Activated CD8-positive, alpha-beta memory T cell treated with anti-CD3 and anti-CD28 coated beads, Interleukin-2, amount 10 ng/mL, durations not matched to agents 7 days and 5 days (primary cell): ENCODE results near the gene PTPN23. TPM values are rescaled to one million over a fixed set of nuclear protein-coding genes. Genes with fewer than 3 reads are reported as not detected.

Experiments
- ATAC-seq: fragments of 150-1000 bp; cut with Tn5 transposase; one replicate; pipeline ENCODE4 v1.10.0; 2021; ENCODE audit warnings: moderate library complexity
- CTCF ChIA-PET: fragments of 350-600 bp; sonication (Branson Sonifier 250); formaldehyde crosslinking; loops from one replicate; lab custom pipeline; 2021; ENCODE audit warnings: antibody characterized with exemption; lab: Charles Lee
- DNase-seq: peaks from one replicate; pipeline ENCODE4 v3.0.0-alpha.2; 2020
- H3K27ac Mint-ChIP-seq: one replicate; pipeline ENCODE4 v1.8.0; 2021; ENCODE audit warnings: mild to moderate bottlenecking, mixed read lengths
- H3K27me3 Mint-ChIP-seq: one replicate; pipeline ENCODE4 v1.8.0; 2021; ENCODE audit warnings: mixed read lengths
- H3K36me3 Mint-ChIP-seq: one replicate; pipeline ENCODE4 v1.8.0; 2021; ENCODE audit warnings: mild to moderate bottlenecking, mixed read lengths
- H3K4me1 Mint-ChIP-seq: one replicate; pipeline ENCODE4 v1.8.0; 2021; ENCODE audit warnings: mixed read lengths
- H3K4me3 Mint-ChIP-seq: one replicate; pipeline ENCODE4 v1.8.0; 2021; ENCODE audit warnings: mild to moderate bottlenecking, moderate library complexity, mixed read lengths
- H3K9me3 Mint-ChIP-seq: one replicate; pipeline ENCODE4 v1.8.0; 2022; ENCODE audit warnings: low read depth, mixed read lengths
- total RNA-seq, 2 experiments: library from RNA; stranded (reverse); gene quantifications; one replicate each; pipeline ENCODE4 v1.2.3, GENCODE V29; 2021

The PTPN23 gene, protein sequence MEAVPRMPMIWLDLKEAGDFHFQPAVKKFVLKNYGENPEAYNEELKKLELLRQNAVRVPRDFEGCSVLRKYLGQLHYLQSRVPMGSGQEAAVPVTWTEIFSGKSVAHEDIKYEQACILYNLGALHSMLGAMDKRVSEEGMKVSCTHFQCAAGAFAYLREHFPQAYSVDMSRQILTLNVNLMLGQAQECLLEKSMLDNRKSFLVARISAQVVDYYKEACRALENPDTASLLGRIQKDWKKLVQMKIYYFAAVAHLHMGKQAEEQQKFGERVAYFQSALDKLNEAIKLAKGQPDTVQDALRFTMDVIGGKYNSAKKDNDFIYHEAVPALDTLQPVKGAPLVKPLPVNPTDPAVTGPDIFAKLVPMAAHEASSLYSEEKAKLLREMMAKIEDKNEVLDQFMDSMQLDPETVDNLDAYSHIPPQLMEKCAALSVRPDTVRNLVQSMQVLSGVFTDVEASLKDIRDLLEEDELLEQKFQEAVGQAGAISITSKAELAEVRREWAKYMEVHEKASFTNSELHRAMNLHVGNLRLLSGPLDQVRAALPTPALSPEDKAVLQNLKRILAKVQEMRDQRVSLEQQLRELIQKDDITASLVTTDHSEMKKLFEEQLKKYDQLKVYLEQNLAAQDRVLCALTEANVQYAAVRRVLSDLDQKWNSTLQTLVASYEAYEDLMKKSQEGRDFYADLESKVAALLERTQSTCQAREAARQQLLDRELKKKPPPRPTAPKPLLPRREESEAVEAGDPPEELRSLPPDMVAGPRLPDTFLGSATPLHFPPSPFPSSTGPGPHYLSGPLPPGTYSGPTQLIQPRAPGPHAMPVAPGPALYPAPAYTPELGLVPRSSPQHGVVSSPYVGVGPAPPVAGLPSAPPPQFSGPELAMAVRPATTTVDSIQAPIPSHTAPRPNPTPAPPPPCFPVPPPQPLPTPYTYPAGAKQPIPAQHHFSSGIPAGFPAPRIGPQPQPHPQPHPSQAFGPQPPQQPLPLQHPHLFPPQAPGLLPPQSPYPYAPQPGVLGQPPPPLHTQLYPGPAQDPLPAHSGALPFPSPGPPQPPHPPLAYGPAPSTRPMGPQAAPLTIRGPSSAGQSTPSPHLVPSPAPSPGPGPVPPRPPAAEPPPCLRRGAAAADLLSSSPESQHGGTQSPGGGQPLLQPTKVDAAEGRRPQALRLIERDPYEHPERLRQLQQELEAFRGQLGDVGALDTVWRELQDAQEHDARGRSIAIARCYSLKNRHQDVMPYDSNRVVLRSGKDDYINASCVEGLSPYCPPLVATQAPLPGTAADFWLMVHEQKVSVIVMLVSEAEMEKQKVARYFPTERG (N-terminal part only)
- 10 to 100 TPM; 27.0 to 32.9 TPM for total RNA-seq

DNA sequence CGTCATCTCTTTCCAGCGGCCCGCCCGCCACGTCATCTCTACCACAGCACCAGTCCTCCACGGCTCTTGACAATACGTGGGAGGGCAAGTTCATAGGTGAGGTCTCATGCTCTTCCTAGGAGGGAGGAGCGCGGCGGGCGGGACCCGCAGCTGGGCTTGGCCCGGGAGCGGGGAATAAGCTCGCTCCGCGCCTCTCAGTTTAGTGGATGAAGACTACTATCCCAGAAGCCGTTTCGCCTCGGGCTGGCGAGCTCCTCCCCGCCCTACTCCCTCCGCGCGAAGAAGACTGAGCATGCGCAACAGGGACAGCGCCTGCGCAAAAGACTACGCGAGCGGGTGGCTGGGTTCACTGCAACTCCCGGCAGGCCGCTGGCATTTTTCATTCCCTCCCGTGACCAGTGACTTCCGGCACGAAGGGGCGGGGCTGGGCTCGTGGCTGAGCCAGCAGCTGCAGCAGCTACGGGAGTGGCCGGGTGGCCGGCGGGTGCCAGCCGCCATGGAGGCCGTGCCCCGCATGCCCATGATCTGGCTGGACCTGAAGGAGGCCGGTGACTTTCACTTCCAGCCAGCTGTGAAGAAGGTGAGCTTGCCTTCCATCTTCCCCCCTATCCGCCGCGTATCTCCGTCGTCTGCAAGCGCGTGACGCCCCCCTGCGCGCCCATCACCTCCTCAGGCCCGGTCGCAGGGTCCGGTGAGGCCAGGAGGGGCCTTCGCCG lies at the start of gene PTPN23:
Gene PTPN23, plus strand, starts transcription at position 421 of the 716 bp plus-strand sequence. Its CDS starts 76 bp downstream, at position 497.
- DNase-seq, result peak; percentile 99
- peaks cover 11% of the 10 kb centered on the region for H3K36me3 Mint-ChIP-seq
- no peaks in the 10 kb centered on the region for H3K9me3 Mint-ChIP-seq
- CTCF ChIA-PET, result interaction anchor here (0.6 to 2.6 kb wide), 9 partner anchors 12 to 609 kb away, joined by 3 to 16 read pairs (median 4); partner anchors contain the start of genes NBEAL2 and SETD2
- peak; percentile 82 for ATAC-seq
- peak within 1 kb of the TSS; percentile 100 for H3K27ac Mint-ChIP-seq
- peaks cover 45% of the 10 kb centered on the region for H3K4me1 Mint-ChIP-seq
- no peaks in the 10 kb centered on the region for H3K27me3 Mint-ChIP-seq
- H3K4me3 Mint-ChIP-seq, result peak within 1 kb of the TSS; percentile 92

DNA sequence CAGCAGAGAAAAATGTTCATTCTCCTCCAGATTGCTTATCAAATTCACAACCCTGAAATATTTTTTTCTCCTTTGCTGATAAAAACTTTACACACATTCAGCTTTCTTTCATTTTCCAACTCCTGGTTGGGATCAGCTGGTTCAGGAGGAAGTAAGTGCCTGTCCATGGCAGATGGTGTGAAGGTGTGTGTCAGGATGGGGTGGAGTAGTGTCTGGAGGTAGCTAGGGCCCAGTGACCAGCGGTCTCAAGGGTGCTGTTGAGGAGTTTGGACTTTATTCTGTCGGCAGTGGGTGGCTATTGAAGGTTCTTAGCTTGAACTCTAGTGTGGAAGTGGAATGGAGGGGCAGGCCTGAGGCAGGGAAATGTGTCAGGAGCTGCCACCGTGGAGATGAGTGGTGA lies 46.9 kb upstream of the PTPN23 start:
- CTCF ChIA-PET, result interaction anchor here (1.2 to 1.4 kb wide), 2 partner anchors 10 to 165 kb away, joined by 3 read pairs; no protein-coding TSS in a partner anchor
- Mint-ChIP-seq H3K27ac (no peak overlapping the region), H3K9me3 (no peaks in the 10 kb centered on the region), H3K36me3 (peaks cover 25% of the 10 kb centered on the region), H3K4me1 (no peaks in the 10 kb centered on the region), H3K27me3 (no peaks in the 10 kb centered on the region), H3K4me3 (no peak overlapping the region)
- ATAC-seq (no peak), DNase-seq (no peak)

DNA sequence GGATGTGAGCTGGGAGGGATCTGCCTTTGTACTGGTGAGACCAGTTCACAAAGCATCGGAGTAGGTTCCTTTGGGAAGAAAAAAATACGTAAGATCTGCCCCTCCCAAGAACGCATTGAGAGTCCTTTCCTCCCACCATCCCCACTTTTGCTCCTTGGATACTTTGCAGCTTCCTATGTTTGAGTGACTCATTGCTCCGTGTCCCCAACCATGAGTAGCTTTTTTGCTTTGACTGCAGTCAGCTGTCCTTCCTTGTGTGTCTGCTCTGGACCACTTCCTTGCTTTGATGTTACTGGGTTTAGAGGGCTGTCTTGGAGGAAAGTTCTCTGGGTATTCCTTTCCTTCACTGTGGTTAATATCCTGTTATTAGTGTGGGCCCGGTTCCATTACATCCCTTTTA lies 43.2 kb upstream of the PTPN23 start:
- no peaks in the 10 kb centered on the region for H3K27me3 Mint-ChIP-seq
- no peak overlapping the region for H3K4me3 Mint-ChIP-seq
- CTCF ChIA-PET, result no interaction called here
- H3K27ac Mint-ChIP-seq, result no peak overlapping the region
- peaks cover 27% of the 10 kb centered on the region for H3K36me3 Mint-ChIP-seq
- DNase-seq (no peak), ATAC-seq (no peak)
- H3K9me3 Mint-ChIP-seq, result no peaks in the 10 kb centered on the region
- no peaks in the 10 kb centered on the region for H3K4me1 Mint-ChIP-seq

DNA sequence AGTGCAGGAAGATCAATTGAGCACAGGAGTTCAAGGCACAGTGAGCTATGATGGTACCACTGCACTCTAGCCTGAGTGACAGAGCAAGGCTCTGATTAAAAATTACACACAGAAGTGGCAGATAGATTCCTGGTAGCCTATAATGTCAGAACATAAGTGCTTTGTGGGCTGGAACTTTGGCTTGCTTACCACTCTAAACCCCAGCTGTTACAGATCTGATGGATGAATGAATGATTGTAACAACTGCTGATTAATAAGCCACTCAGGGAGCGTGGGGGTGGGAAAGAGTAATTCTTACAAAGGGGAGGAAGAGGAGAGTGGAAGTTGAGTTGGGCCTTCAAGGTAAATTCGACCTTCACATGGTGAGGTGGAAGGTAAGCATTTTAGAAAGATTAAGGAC lies 40.9 kb upstream of the PTPN23 start:
- no peaks in the 10 kb centered on the region for H3K27me3 Mint-ChIP-seq
- no peak overlapping the region for H3K4me3 Mint-ChIP-seq
- peaks cover 25% of the 10 kb centered on the region for H3K36me3 Mint-ChIP-seq
- no peak overlapping the region for H3K27ac Mint-ChIP-seq
- DNase-seq, result no peak
- no peaks in the 10 kb centered on the region for H3K4me1 Mint-ChIP-seq
- no peak for ATAC-seq
- CTCF ChIA-PET, result interaction anchor here (0.6 to 1.1 kb wide), 2 partner anchors 16 to 649 kb away, joined by 3 read pairs; no protein-coding TSS in a partner anchor
- no peaks in the 10 kb centered on the region for H3K9me3 Mint-ChIP-seq

DNA sequence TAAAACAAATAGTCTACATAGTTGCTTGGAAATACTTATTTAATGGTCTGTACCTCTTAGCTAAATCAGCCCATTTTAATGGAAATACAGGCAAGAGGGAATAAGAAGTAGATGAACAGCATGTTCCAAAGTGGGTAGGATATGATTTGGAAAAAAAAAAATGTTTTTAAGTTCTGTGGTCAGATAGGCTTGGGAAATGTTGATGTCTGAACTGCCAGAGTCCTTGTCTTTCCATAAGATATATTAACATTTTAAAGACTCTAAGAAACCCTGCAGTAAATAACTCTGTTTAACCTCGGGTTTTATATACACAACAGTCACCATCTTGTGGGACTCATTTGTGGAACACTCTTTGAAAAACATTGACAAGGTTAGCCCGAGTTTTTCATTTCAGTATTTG lies 40.0 kb upstream of the PTPN23 start:
- Mint-ChIP-seq H3K9me3 (no peaks in the 10 kb centered on the region), H3K27ac (no peak overlapping the region), H3K27me3 (no peaks in the 10 kb centered on the region), H3K36me3 (peaks cover 23% of the 10 kb centered on the region), H3K4me1 (no peaks in the 10 kb centered on the region), H3K4me3 (no peak overlapping the region)
- no peak for DNase-seq
- ATAC-seq, result no peak
- CTCF ChIA-PET, result interaction anchor here (1.1 kb wide), 1 partner anchor 17 kb away, joined by 3 read pairs; no protein-coding TSS in a partner anchor

DNA sequence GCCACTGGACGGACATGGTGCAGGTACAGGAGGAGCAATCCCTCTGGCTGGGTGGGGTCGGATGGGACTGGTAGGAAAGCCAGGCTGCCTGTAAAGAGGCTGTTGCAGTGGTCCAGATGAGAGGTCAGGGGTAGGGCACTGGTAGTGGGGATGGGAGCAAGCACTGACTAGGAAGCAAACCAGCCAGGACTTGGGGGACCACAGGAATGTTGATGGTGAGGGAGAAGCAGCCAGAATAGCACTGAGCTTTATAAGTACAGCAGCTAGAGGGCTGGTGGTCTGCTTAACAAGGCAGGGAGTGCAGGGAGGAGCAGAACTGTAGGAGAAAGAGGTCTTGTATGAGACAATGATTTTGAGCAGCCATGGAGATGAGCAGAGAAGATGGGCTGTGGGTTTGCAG lies 38.7 kb upstream of the PTPN23 start:
- no peak for ATAC-seq
- H3K27me3 Mint-ChIP-seq, result no peaks in the 10 kb centered on the region
- no peak for DNase-seq
- CTCF ChIA-PET, result no interaction called here
- peak overlapping the region; percentile 22 for H3K27ac Mint-ChIP-seq
- H3K36me3 Mint-ChIP-seq, result peaks cover 21% of the 10 kb centered on the region
- H3K9me3 Mint-ChIP-seq, result no peaks in the 10 kb centered on the region
- no peaks in the 10 kb centered on the region for H3K4me1 Mint-ChIP-seq
- no peak overlapping the region for H3K4me3 Mint-ChIP-seq

DNA sequence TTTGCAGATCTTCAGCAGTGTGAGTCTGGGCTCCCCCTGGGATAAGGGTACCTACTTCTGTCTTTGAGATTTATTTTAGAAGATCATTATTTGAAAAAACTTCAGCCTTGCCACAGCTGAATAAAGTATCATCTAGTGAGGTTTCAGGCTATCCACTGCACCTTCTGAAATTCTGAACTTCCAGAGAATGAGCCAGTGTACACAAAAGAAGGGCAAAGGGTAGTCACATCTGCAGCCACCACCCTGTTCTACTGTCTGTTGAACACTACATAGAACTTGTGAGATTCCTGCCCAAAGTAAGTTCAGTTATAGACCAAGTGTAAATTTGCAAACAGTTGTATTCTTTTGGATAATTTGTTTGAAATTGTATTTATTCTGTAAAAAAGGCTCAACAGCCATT lies 38.0 kb upstream of the PTPN23 start:
- Mint-ChIP-seq H3K4me3 (no peak overlapping the region), H3K27me3 (no peaks in the 10 kb centered on the region), H3K4me1 (no peaks in the 10 kb centered on the region), H3K27ac (no peak overlapping the region), H3K9me3 (no peaks in the 10 kb centered on the region), H3K36me3 (peaks cover 17% of the 10 kb centered on the region)
- ATAC-seq, result no peak
- CTCF ChIA-PET, result no interaction called here
- no peak for DNase-seq

DNA sequence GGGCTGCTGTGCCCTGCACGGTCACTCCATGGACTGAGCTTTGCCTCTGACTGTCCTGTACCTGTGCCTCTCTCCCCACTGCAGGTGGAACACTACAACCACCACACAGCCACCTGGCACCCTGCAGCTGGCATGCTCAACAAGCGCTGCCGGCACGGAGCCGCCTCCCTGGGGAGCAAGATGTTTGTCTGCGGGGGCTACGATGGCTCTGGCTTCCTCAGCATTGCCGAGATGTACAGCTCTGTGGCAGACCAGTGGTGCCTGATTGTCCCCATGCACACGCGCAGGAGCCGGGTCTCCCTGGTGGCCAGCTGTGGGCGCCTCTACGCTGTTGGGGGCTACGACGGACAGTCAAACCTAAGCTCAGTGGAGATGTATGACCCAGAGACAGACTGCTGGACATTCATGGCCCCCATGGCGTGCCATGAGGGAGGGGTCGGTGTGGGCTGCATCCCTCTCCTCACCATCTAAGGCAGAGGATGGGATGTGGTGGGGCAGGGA lies 37.3 kb upstream of the PTPN23 start:
- no peaks in the 10 kb centered on the region for H3K4me1 Mint-ChIP-seq
- no peak overlapping the region for H3K4me3 Mint-ChIP-seq

DNA sequence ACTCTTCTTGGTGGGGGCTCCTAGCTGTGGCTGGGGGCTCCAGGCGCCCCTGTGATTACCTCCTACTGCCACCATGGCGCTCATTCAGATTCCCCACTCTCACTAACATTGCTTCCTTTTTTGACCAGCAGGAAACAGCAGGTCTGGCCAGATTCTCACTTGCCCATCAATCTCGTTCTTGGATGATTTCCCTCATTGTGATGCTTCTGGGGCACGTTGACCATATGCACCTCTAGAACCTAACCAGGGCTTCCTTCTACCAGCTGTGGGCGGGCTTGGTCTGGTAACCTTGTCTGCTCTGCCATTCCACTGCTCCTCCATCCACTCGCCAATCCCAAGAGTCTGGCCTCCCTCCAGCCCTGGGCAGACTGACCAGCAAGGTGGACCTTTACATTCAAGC lies 35.9 kb upstream of the PTPN23 start:
- DNase-seq, result no peak
- ATAC-seq, result no peak
- H3K4me3 Mint-ChIP-seq, result no peak overlapping the region
- H3K27me3 Mint-ChIP-seq, result no peaks in the 10 kb centered on the region
- H3K36me3 Mint-ChIP-seq, result peaks cover 4% of the 10 kb centered on the region
- H3K27ac Mint-ChIP-seq, result no peak overlapping the region
- no peaks in the 10 kb centered on the region for H3K9me3 Mint-ChIP-seq
- H3K4me1 Mint-ChIP-seq, result no peaks in the 10 kb centered on the region
- CTCF ChIA-PET, result interaction anchor here (1.1 kb wide), 1 partner anchor 478 kb away, joined by 3 read pairs; no protein-coding TSS in a partner anchor

More for the DNA sequence above, 37.3 kb upstream of the PTPN23 start:
- peaks cover 12% of the 10 kb centered on the region for H3K36me3 Mint-ChIP-seq
- H3K27ac Mint-ChIP-seq, result no peak overlapping the region
- H3K9me3 Mint-ChIP-seq, result no peaks in the 10 kb centered on the region
- CTCF ChIA-PET, result interaction anchor here (0.9 kb wide), 1 partner anchor 20 kb away, joined by 4 read pairs; no protein-coding TSS in a partner anchor
- no peaks in the 10 kb centered on the region for H3K27me3 Mint-ChIP-seq
- DNase-seq, result no peak
- no peak for ATAC-seq

DNA sequence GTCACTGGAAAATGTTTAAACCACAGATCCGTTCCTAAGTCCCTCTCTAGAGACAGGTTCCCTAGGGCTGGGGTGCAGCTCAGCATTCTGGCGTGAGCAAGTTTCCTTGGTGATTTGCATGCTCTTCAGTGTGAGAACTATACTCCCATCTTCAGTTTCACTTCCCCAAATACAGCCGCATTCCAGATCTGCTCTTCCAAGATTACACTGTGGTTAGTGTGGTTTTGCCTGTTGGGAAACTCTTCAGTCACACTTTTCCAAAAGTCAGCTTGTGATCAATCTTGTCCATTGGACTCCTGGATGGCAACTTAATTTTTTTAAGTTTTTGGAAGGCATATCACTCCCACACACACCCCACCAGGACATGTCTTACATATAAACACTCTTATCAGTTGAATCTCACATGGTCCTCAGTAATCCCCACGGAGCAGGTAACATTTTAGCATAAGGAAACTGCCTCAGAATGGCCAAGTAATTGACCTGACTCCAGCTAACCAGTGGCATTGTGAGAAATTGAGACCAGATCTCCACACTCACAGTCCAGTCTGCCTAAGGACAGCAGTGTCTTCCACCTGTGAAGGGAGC lies 33.5 kb upstream of the PTPN23 start:
- Mint-ChIP-seq H3K9me3 (no peaks in the 10 kb centered on the region), H3K27me3 (no peaks in the 10 kb centered on the region), H3K4me3 (no peak overlapping the region), H3K4me1 (no peaks in the 10 kb centered on the region), H3K36me3 (peaks cover 3% of the 10 kb centered on the region), H3K27ac (no peak overlapping the region)
- no peak for ATAC-seq
- CTCF ChIA-PET, result no interaction called here
- DNase-seq, result no peak

DNA sequence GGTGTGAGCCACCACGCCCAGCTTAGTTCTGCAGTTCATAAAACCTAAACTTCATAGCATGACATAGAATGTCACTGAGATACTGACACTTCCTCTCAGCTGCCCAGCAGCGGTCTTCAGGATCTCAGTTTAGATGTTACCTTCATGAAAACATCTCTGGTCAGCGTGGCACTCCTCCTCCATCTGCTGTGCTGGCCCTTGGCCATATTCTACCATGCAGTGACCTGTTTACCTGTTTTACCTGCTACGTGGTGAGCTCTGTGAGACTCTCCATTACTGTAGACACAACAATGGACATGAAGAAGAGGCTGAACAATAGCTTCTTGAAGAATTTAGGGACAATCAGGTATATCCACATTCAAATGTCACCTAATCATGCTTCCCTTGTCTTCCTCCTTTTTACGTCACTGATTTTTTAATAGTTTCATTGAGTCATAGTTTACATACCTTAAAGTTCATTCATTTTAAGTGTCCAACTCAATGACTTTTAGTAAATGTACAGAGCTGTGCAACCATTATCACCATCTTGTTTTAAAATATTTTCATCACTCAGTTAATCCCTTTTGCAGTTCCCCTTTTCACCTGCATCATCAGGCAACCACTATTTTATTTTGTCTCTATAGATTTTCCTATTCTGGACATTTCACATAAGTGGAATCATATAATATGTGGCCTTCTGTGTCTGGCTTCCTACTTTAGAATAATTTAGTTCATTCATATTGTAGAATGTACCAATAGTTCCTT lies 32.2 kb upstream of the PTPN23 start:
- DNase-seq (no peak), ATAC-seq (no peak)
- Mint-ChIP-seq H3K9me3 (no peaks in the 10 kb centered on the region), H3K27me3 (no peaks in the 10 kb centered on the region), H3K27ac (no peak overlapping the region), H3K36me3 (peaks cover 3% of the 10 kb centered on the region), H3K4me1 (no peaks in the 10 kb centered on the region), H3K4me3 (no peak overlapping the region)
- CTCF ChIA-PET, result no interaction called here
